ENCODE measurements around the gene HSPG2.
A peak's percentile ranks its signal among the peaks of the same experiment; 100 is the strongest.

Gene HSPG2

DNA sequence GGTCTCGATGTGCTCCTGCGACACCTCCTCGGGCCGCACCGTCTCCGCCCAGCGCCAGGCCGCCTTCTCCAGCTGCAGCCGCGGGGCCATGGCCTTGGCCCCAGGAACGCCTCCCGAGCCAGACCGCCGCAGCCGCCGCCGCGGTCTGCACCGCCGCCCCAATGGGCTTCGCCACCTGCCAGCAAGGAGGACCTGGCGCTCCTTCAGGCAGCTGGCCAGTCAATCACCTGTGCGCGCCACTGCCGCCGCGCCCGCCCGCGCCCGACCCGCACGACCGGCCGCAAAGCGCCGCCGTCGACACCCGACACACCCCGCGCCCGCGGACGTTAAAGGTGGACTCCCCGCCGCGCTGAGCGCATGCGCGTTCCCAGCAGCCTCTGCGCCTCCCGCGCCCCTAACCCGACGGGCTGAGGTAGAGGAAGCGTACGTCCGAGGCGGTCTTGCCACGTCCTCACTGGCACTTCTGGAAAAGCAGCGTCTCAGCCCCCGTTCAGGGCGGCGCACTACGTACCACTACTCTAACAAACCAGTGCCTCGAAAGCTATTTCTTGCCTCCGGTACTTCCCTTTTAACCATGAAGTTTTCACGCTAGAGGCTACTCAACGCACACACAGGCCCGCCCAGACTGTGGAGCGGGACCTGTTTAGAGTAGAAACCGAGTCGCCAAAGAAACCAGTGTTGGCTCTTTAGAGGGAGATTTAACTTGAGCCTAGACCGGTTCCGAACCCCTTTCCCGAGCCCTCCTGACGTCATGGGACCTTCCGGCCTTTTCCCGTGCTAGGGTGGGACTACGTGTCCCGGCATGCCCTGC lies 154.0 kb downstream of the HSPG2 start, which contains the start of gene USP48:
Gene USP48 (minus strand): TSS at position 282 of the 811 bp plus-strand sequence. CDS start 192 bp downstream, at position 90.
- peak within 1 kb of the TSS; percentile 99 for H3K9ac ChIP-seq
- H3K4me1 ChIP-seq (ENCODE audit: low read depth, poor library complexity, severe bottlenecking): peaks cover 14% of the 10 kb centered on the region
- peak within 1 kb of the TSS; percentile 60 for H3K4me3 ChIP-seq (IDR thresholded peaks at IDR 0.05; ENCODE audit: insufficient read depth, low read depth, low read length)
- no peaks in the 10 kb centered on the region for H3K36me3 ChIP-seq (ENCODE audit: insufficient read depth)
- H3K27ac ChIP-seq: peak within 1 kb of the TSS; percentile 99
- H4K20me1 ChIP-seq (ENCODE audit: insufficient read depth): peaks cover 12% of the 10 kb centered on the region; the same call in 1 of the 2 replicates
- peak within 1 kb of the TSS; percentile 82 for H3K4me2 ChIP-seq
- H3K79me2 ChIP-seq (ENCODE audit: insufficient read depth, low read depth): peaks cover 45% of the 10 kb centered on the region
- TF ChIP-seq, protein P1, sequence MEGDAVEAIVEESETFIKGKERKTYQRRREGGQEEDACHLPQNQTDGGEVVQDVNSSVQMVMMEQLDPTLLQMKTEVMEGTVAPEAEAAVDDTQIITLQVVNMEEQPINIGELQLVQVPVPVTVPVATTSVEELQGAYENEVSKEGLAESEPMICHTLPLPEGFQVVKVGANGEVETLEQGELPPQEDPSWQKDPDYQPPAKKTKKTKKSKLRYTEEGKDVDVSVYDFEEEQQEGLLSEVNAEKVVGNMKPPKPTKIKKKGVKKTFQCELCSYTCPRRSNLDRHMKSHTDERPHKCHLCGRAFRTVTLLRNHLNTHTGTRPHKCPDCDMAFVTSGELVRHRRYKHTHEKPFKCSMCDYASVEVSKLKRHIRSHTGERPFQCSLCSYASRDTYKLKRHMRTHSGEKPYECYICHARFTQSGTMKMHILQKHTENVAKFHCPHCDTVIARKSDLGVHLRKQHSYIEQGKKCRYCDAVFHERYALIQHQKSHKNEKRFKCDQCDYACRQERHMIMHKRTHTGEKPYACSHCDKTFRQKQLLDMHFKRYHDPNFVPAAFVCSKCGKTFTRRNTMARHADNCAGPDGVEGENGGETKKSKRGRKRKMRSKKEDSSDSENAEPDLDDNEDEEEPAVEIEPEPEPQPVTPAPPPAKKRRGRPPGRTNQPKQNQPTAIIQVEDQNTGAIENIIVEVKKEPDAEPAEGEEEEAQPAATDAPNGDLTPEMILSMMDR (conservative IDR thresholded peaks at IDR 0.05; ENCODE audit: low read depth, low read length): no peak
- peak within 1 kb of the TSS; percentile 77 for H2AFZ ChIP-seq (ENCODE audit: low read depth)
- 0 out of 2 replicates have a peak, but pooled peaks cover 2% of the 10 kb centered on the region for H3K27me3 ChIP-seq (ENCODE audit: insufficient read depth, low read depth)

DNA sequence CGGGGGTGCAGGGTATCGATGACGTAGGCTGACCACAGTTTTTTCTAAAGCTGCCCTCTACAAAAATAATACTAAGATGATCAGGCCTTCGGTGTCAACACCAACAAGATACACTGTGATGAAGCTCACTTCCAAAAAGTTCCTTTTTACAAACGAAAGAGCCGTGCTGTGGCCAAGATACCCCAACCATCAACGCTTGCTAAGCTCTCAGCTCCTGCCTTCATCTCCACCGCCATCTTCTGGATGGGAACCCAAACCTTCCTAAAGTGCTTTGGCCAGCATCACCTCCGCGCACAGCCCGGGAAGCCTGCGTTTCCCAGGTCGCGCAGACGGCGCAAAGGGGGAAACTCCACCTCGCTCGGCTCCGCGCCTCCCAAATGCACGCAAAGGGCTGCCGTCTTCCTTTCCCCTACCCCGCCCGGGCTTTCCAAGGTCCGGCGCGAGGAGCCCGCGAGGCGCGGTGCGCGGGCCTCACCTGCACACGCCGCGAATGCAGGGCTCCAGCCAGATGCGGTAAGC lies 154.7 kb downstream of the HSPG2 start:
- H3K4me1 ChIP-seq (ENCODE audit: low read depth, poor library complexity, severe bottlenecking): peaks cover 14% of the 10 kb centered on the region
- H2AFZ ChIP-seq (ENCODE audit: low read depth): peak overlapping the region; percentile 77
- peak overlapping the region; percentile 82; the same call in 1 of the 2 replicates for H3K4me2 ChIP-seq
- 0 out of 2 replicates have a peak, but pooled peaks cover 2% of the 10 kb centered on the region for H3K27me3 ChIP-seq (ENCODE audit: insufficient read depth, low read depth)
- TF ChIP-seq, protein P1 (conservative IDR thresholded peaks at IDR 0.05; ENCODE audit: low read depth, low read length): no peak
- peaks cover 12% of the 10 kb centered on the region; the same call in 1 of the 2 replicates for H4K20me1 ChIP-seq (ENCODE audit: insufficient read depth)
- no peak overlapping the region for H3K4me3 ChIP-seq (IDR thresholded peaks at IDR 0.05; ENCODE audit: insufficient read depth, low read depth, low read length)
- peaks cover 51% of the 10 kb centered on the region for H3K79me2 ChIP-seq (ENCODE audit: insufficient read depth, low read depth)
- H3K9ac ChIP-seq: peak overlapping the region; percentile 99
- H3K36me3 ChIP-seq (ENCODE audit: insufficient read depth): no peaks in the 10 kb centered on the region
- peak overlapping the region; percentile 99 for H3K27ac ChIP-seq

DNA sequence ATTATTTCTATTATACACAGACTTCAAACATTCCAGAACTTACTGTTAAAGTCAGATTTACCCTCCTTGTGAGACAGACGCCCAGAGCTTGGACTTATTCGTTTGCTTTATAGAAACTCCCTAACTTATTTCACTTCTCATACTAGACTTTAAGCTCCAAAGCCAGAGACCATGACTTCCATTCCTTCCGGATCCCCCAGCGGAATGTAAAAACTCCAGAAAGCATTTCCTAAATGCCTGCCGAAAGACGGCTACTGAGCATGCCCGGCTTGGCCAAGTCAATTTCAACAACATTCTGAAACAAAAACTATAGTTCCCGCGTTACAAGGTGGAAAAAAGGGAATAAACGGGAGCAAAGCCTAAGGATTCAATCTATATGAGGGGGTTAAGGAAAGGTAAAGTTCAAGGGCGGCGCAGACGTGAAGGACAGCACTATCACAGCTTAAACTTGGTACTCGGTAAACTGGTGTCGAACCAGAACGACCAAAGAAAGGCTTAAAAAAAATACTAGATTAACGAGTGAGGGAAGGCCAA lies 155.2 kb downstream of the HSPG2 start:
- H3K4me2 ChIP-seq: peak overlapping the region; percentile 82
- H3K27me3 ChIP-seq (ENCODE audit: insufficient read depth, low read depth): 0 out of 2 replicates have a peak, but pooled peaks cover under 1% of the 10 kb centered on the region
- peaks cover 57% of the 10 kb centered on the region for H3K79me2 ChIP-seq (ENCODE audit: insufficient read depth, low read depth)
- H4K20me1 ChIP-seq (ENCODE audit: insufficient read depth): peaks cover 12% of the 10 kb centered on the region; the same call in 1 of the 2 replicates
- peaks cover 14% of the 10 kb centered on the region for H3K4me1 ChIP-seq (ENCODE audit: low read depth, poor library complexity, severe bottlenecking)
- no peak overlapping the region for H3K4me3 ChIP-seq (IDR thresholded peaks at IDR 0.05; ENCODE audit: insufficient read depth, low read depth, low read length)
- TF ChIP-seq, protein P1 (conservative IDR thresholded peaks at IDR 0.05; ENCODE audit: low read depth, low read length): no peak
- no peaks in the 10 kb centered on the region for H3K36me3 ChIP-seq (ENCODE audit: insufficient read depth)
- H2AFZ ChIP-seq (ENCODE audit: low read depth): peak overlapping the region; percentile 77
- H3K27ac ChIP-seq: peak overlapping the region; percentile 99
- peak overlapping the region; percentile 99 for H3K9ac ChIP-seq

DNA sequence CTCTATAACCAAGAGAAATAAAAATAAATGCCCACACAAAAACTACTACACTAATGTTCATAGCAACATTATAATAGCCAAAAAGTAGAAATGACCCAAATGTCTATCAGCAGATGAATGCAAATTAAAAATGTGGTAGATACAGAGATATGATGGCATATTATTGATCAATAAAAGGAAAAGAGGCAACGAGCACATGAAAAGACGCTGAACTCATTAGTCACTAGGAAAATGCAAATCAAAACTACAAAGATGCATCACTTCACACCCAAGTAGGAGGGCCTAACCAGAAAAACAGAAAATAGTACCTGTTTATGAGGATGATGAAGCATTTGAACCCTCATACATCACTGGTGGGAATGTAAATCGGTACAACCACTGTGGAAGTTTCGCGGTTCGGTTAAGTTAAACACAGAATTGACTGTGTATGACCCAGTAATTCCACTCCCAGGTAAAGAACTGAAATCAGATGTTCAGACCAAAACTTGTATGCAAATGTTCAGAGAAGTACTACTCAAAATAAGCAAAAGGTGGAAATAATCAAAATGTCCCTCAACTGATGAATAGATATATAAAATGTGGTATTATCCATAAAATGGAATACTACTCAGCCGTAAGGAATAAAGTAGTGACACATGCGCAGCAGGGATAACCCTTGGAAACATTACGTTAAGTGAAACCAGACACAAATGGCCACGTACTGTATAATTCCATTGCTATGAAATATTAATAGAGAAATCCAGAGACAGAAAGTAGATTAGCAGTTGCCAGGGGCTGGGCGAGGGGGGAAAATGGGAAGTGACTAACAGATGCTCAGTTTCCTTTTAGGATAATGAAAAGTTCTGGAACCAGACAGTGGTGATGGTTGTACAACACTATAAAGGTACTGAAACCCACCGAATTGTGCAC lies 157.2 kb downstream of the HSPG2 start:
- no peak overlapping the region for H3K4me3 ChIP-seq (IDR thresholded peaks at IDR 0.05; ENCODE audit: insufficient read depth, low read depth, low read length)
- peaks cover 16% of the 10 kb centered on the region; the same call in 1 of the 2 replicates for H4K20me1 ChIP-seq (ENCODE audit: insufficient read depth)
- no peak overlapping the region for H3K4me2 ChIP-seq

More for the DNA sequence above, 157.2 kb downstream of the HSPG2 start:
- H3K4me1 ChIP-seq (ENCODE audit: low read depth, poor library complexity, severe bottlenecking): peaks cover 24% of the 10 kb centered on the region
- no peaks in the 10 kb centered on the region for H3K27me3 ChIP-seq (ENCODE audit: insufficient read depth, low read depth)
- H3K27ac ChIP-seq: no peak overlapping the region
- no peaks in the 10 kb centered on the region for H3K36me3 ChIP-seq (ENCODE audit: insufficient read depth)
- peaks cover 76% of the 10 kb centered on the region for H3K79me2 ChIP-seq (ENCODE audit: insufficient read depth, low read depth)
- no peak overlapping the region for H3K9ac ChIP-seq
- no peak overlapping the region for H2AFZ ChIP-seq (ENCODE audit: low read depth)
- TF ChIP-seq, protein P1 (conservative IDR thresholded peaks at IDR 0.05; ENCODE audit: low read depth, low read length): no peak

Measured in KMS-11 (cell line).